ENCODE measurements around the gene ANKRD66.

DNA sequence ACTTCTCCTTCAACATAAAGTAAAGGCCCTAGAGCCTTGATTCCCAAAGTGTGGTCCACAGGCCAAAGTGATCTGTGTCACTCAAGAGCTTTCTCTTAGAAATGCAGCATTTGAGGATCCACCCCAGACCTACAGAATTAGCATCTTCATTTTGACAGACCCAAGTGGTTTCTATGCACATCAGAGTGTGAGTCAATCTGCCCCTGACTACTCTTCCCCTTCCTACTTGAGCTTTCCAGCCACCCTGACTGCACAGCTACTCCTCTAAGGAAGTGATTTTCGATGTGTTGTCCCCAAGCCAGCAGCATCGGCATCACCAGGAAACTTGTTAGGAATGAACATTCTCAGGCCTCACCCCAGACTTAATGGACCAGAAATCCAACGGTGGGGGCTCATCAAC is 49.1 kb downstream of the ANKRD66 start:
- TF ChIP-seq, protein P1, sequence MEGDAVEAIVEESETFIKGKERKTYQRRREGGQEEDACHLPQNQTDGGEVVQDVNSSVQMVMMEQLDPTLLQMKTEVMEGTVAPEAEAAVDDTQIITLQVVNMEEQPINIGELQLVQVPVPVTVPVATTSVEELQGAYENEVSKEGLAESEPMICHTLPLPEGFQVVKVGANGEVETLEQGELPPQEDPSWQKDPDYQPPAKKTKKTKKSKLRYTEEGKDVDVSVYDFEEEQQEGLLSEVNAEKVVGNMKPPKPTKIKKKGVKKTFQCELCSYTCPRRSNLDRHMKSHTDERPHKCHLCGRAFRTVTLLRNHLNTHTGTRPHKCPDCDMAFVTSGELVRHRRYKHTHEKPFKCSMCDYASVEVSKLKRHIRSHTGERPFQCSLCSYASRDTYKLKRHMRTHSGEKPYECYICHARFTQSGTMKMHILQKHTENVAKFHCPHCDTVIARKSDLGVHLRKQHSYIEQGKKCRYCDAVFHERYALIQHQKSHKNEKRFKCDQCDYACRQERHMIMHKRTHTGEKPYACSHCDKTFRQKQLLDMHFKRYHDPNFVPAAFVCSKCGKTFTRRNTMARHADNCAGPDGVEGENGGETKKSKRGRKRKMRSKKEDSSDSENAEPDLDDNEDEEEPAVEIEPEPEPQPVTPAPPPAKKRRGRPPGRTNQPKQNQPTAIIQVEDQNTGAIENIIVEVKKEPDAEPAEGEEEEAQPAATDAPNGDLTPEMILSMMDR (IDR thresholded peaks at IDR 0.05 in 2 of 3, conservative IDR thresholded peaks at IDR 0.05 in 1 of 3; ENCODE audit: borderline replicate concordance in 1 of 3, insufficient read depth in 1 of 3, low read depth in 2 of 3, low read length in 2 of 3): no peak
- TF ChIP-seq MAX (IDR thresholded peaks at IDR 0.05): no peak
- TF ChIP-seq EZH2 (IDR thresholded peaks at IDR 0.05): no peak
- no peak for TF ChIP-seq SIN3A (IDR thresholded peaks at IDR 0.05; ENCODE audit: low read depth)
- no peak for TF ChIP-seq POLR2A (IDR thresholded peaks at IDR 0.05; ENCODE audit: borderline replicate concordance, extremely low read depth, insufficient read depth, insufficient read length)
- TF ChIP-seq POLR2AphosphoS5 (IDR thresholded peaks at IDR 0.05; ENCODE audit: low read depth, low read length): no peak
- no peak for TF ChIP-seq EZH2phosphoT487 (IDR thresholded peaks at IDR 0.05; ENCODE audit: borderline replicate concordance)
- TF ChIP-seq, protein P2, sequence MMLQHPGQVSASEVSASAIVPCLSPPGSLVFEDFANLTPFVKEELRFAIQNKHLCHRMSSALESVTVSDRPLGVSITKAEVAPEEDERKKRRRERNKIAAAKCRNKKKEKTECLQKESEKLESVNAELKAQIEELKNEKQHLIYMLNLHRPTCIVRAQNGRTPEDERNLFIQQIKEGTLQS (IDR thresholded peaks at IDR 0.05): no peak
- TF ChIP-seq RAD21 (IDR thresholded peaks at IDR 0.05; ENCODE audit: low read depth): no peak
